SK-N-SH treated with all-trans-retinoic acid at 6 μM for 48 hours (cell line): ENCODE measurements around the gene PEX11G.

Experiments used
- ATAC-seq: fragments of 200-7000 bp; cut with Tn5 transposase; 3 replicates; pipeline ENCODE4 v1.9.1; 2020; ENCODE audit warnings: mild to moderate bottlenecking, moderate library complexity
- ARNTL ChIP-seq: fragments of 450-650 bp; formaldehyde crosslinking; IDR thresholded peaks from 2 replicates; pipeline ENCODE4 v1.5.0; 2020; ENCODE audit warnings: low read depth, mild to moderate bottlenecking, moderate library complexity, borderline replicate concordance
- CREB5 ChIP-seq: fragments of 250-450 bp; sonication (Bioruptor Pico); IDR thresholded peaks from 2 replicates; pipeline ENCODE4 v1.5.1; 2020; ENCODE audit warnings: low read depth, mild to moderate bottlenecking, moderate library complexity
- CSDC2 ChIP-seq: fragments of 250-450 bp; sonication (Bioruptor Pico); IDR thresholded peaks from 2 replicates; pipeline ENCODE4 v1.5.0; 2020; ENCODE audit warnings: mild to moderate bottlenecking, moderate library complexity
- ESRRG ChIP-seq: fragments of 250-450 bp; sonication (Bioruptor Pico); IDR thresholded peaks from 2 replicates; pipeline ENCODE4 v1.6.1; 2021; ENCODE audit warnings: mild to moderate bottlenecking
- GLIS3 ChIP-seq: fragments of 250-450 bp; sonication (Bioruptor Pico); IDR thresholded peaks from 2 replicates; pipeline ENCODE4 v1.5.0; 2020; ENCODE audit warnings: mild to moderate bottlenecking, moderate library complexity
- ISL1 ChIP-seq: fragments of 250-450 bp; sonication (Bioruptor Pico); IDR thresholded peaks from 2 replicates; pipeline ENCODE4 v2.1.2; 2022; ENCODE audit warnings: mild to moderate bottlenecking, moderate library complexity
- OSR1 ChIP-seq: fragments of 250-450 bp; sonication (Bioruptor Pico); IDR thresholded peaks from 2 replicates; pipeline ENCODE4 v1.8.0; 2022; ENCODE audit warnings: moderate library complexity, mild to moderate bottlenecking, inconsistent platforms
- PATZ1 ChIP-seq: fragments of 250-450 bp; sonication (Bioruptor Pico); IDR thresholded peaks from 2 replicates; pipeline ENCODE4 v1.8.0; 2020; ENCODE audit warnings: mild to moderate bottlenecking, moderate library complexity, borderline replicate concordance
- PPARA ChIP-seq: fragments of 250-450 bp; sonication (Bioruptor Pico); IDR thresholded peaks from 2 replicates; pipeline ENCODE4 v1.5.0; 2020; ENCODE audit warnings: mild to moderate bottlenecking, borderline replicate concordance
- RARB ChIP-seq: fragments of 250-450 bp; sonication (Bioruptor Pico); IDR thresholded peaks from 2 replicates; pipeline ENCODE4 v1.8.0; 2021; ENCODE audit warnings: mild to moderate bottlenecking, moderate library complexity
- SNAI2 ChIP-seq: fragments of 250-450 bp; sonication (Bioruptor Pico); IDR thresholded peaks from 2 replicates; pipeline ENCODE4 v1.5.0; 2020; ENCODE audit warnings: mild to moderate bottlenecking, moderate library complexity
- TCF4 ChIP-seq: fragments of 250-450 bp; sonication (Bioruptor Pico); IDR thresholded peaks from 2 replicates; pipeline ENCODE4 v1.8.0; 2021; ENCODE audit warnings: mild to moderate bottlenecking, moderate library complexity, borderline replicate concordance
- TOX ChIP-seq: fragments of 250-450 bp; sonication (Bioruptor Pico); IDR thresholded peaks from 2 replicates; pipeline ENCODE4 v1.8.0; 2021; ENCODE audit warnings: mild to moderate bottlenecking, moderate library complexity, borderline replicate concordance
- ZC3H10 ChIP-seq: fragments of 250-450 bp; sonication (Bioruptor Pico); IDR thresholded peaks from 2 replicates; pipeline ENCODE4 v1.5.1; 2021; ENCODE audit warnings: mild to moderate bottlenecking, moderate library complexity
- ZFP3 ChIP-seq: fragments of 250-450 bp; sonication (Bioruptor Pico); IDR thresholded peaks from 2 replicates; pipeline ENCODE4 v1.5.0; 2020; ENCODE audit warnings: mild to moderate bottlenecking, moderate library complexity
- ZFP30 ChIP-seq: fragments of 450-650 bp; formaldehyde crosslinking; IDR thresholded peaks from 2 replicates; pipeline ENCODE4 v1.5.0; 2022; ENCODE audit warnings: mild to moderate bottlenecking, moderate library complexity
- ZNF70 ChIP-seq: fragments of 450-650 bp; formaldehyde crosslinking; IDR thresholded peaks from 2 replicates; pipeline ENCODE4 v1.5.0; 2020; ENCODE audit warnings: mild to moderate bottlenecking, moderate library complexity
- ZNF8 ChIP-seq: fragments of 450-650 bp; formaldehyde crosslinking; IDR thresholded peaks from 2 replicates; pipeline ENCODE4 v1.5.0; 2020; ENCODE audit warnings: mild to moderate bottlenecking, moderate library complexity
- TF ChIP-seq, protein P1 (sequence below): fragments of 250-450 bp; sonication (Bioruptor Pico); IDR thresholded peaks from 2 replicates; pipeline ENCODE4 v1.5.1; 2021; ENCODE audit warnings: mild to moderate bottlenecking, moderate library complexity

The PEX11G gene

GRCh38 chr19:7458675-7459074 lies 30.2 kb downstream of the PEX11G start:
- TF ChIP-seq, protein P1, sequence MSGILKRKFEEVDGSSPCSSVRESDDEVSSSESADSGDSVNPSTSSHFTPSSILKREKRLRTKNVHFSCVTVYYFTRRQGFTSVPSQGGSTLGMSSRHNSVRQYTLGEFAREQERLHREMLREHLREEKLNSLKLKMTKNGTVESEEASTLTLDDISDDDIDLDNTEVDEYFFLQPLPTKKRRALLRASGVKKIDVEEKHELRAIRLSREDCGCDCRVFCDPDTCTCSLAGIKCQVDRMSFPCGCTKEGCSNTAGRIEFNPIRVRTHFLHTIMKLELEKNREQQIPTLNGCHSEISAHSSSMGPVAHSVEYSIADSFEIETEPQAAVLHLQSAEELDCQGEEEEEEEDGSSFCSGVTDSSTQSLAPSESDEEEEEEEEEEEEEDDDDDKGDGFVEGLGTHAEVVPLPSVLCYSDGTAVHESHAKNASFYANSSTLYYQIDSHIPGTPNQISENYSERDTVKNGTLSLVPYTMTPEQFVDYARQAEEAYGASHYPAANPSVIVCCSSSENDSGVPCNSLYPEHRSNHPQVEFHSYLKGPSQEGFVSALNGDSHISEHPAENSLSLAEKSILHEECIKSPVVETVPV: no peak
- TF ChIP-seq CREB5 (CRISPR knock-in tag) (no peak), ZNF8 (CRISPR knock-in tag) (no peak), TCF4 (CRISPR knock-in tag) (no peak), CSDC2 (CRISPR knock-in tag) (no peak), ZFP30 (CRISPR knock-in tag) (no peak), PATZ1 (CRISPR knock-in tag) (no peak), SNAI2 (CRISPR knock-in tag) (no peak), ISL1 (CRISPR knock-in tag) (no peak), RARB (CRISPR knock-in tag) (no peak), TOX (CRISPR knock-in tag) (no peak), ESRRG (CRISPR knock-in tag) (no peak), ZFP3 (no peak)
- no peak for ATAC-seq

GRCh38 chr19:7456964-7457541 lies 31.8 kb downstream of the PEX11G start:
- no peak for ATAC-seq
- no peak for TF ChIP-seq ISL1 (CRISPR knock-in tag)
- TF ChIP-seq, protein P1: no peak
- no peak for TF ChIP-seq ZNF8 (CRISPR knock-in tag)
- TF ChIP-seq CREB5 (CRISPR knock-in tag): no peak
- TF ChIP-seq RARB (CRISPR knock-in tag): no peak
- TF ChIP-seq ESRRG (CRISPR knock-in tag): no peak
- TF ChIP-seq OSR1 (CRISPR knock-in tag): no peak
- TF ChIP-seq CSDC2 (CRISPR knock-in tag): no peak
- TF ChIP-seq PATZ1 (CRISPR knock-in tag): no peak
- TF ChIP-seq ARNTL (CRISPR knock-in tag): no peak
- no peak for TF ChIP-seq SNAI2 (CRISPR knock-in tag)
- no peak for TF ChIP-seq PPARA
- TF ChIP-seq ZNF70 (CRISPR knock-in tag): no peak
- TF ChIP-seq, all 23 proteins: peak for 0

- TF ChIP-seq ZC3H10 (CRISPR knock-in tag): no peak
- TF ChIP-seq ZNF8 (CRISPR knock-in tag): no peak
- no peak for TF ChIP-seq RARB (CRISPR knock-in tag)
- TF ChIP-seq TOX (CRISPR knock-in tag): no peak
- TF ChIP-seq TCF4 (CRISPR knock-in tag): no peak
- no peak for TF ChIP-seq GLIS3 (CRISPR knock-in tag)
- TF ChIP-seq OSR1 (CRISPR knock-in tag): no peak
- TF ChIP-seq PATZ1 (CRISPR knock-in tag): no peak
- no peak for TF ChIP-seq ZFP30 (CRISPR knock-in tag)
Measured at GRCh38 chr19:7455600-7456296, 33.1 kb downstream of the PEX11G start.

More at GRCh38 chr19:7455600-7456296, 33.1 kb downstream of the PEX11G start:
- ATAC-seq: no peak
